ENCODE results near the gene RRAGD. TPM values are rescaled to one million over a fixed set of nuclear protein-coding genes. Genes with fewer than 3 reads are reported as not detected.

The RRAGD gene
- total and polyA plus RNA-seq, 2 experiments from 2014 or later = 11.8 to 28.1 TPM

DNA sequence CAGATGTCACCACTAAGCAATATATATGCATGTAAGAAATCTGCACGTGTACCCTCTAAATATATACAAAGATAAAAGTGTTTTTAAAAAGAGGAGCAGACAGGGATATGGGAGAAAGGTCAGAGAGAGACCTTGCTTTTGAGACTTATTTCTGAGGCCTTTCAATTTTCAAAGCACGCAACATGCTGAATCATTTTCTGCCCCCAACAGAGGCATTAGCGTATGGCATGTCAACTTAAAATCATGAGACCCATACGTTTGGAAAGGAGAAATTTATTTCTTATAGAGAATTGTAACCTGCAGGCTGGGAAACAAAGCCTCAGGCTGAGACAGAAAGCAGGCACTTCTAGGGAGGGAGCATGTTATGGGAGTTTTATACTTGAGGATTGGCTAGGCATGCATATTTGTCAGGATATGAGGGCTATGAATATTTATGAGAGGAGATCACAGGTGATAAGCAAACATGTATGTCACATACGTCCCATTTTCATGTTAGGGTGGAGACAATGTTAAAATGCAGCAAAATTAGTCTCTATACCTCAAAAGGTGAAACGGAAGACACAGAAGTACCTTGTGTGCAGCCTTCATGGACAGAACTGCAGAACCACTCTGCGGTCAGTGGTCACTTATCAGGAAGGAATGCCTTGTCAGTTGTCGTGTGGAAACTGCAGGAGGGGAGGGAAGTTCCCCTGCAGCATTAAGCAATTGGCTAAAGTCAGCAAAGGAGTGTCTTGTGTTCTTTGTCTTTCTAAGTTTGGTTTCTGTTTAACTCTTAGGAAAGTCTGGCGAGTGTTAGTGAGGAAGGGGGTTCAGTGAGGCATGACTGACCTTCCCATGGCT lies 90.7 kb downstream of the RRAGD start:
- Histone ChIP-seq H3K4me2 (peak overlapping the region; percentile 62), H2AFZ (no peak overlapping the region), H3K79me2 (peaks cover 6% of the 10 kb centered on the region), H3K9me3 (ENCODE audit: low read depth) (no peaks in the 10 kb centered on the region), H3K4me1 (ENCODE audit: insufficient read depth) (peaks cover 7% of the 10 kb centered on the region), H3K4me3 (no peak overlapping the region), H3K36me3 (replicated peaks; ENCODE audit: insufficient read depth, low read depth) (no peaks in the 10 kb centered on the region), H4K20me1 (ENCODE audit: insufficient read depth, poor library complexity, severe bottlenecking) (no peaks in the 10 kb centered on the region), H3K27me3 (no peaks in the 10 kb centered on the region), H3K9me2 (replicated peaks; ENCODE audit: insufficient read depth) (no peaks in the 10 kb centered on the region), H3K27ac (peak overlapping the region; percentile 75)
- TF ChIP-seq, protein P1, sequence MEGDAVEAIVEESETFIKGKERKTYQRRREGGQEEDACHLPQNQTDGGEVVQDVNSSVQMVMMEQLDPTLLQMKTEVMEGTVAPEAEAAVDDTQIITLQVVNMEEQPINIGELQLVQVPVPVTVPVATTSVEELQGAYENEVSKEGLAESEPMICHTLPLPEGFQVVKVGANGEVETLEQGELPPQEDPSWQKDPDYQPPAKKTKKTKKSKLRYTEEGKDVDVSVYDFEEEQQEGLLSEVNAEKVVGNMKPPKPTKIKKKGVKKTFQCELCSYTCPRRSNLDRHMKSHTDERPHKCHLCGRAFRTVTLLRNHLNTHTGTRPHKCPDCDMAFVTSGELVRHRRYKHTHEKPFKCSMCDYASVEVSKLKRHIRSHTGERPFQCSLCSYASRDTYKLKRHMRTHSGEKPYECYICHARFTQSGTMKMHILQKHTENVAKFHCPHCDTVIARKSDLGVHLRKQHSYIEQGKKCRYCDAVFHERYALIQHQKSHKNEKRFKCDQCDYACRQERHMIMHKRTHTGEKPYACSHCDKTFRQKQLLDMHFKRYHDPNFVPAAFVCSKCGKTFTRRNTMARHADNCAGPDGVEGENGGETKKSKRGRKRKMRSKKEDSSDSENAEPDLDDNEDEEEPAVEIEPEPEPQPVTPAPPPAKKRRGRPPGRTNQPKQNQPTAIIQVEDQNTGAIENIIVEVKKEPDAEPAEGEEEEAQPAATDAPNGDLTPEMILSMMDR (IDR thresholded peaks at IDR 0.05; ENCODE audit: poor library complexity) = no peak
- TF ChIP-seq EZH2 (IDR thresholded peaks at IDR 0.05; ENCODE audit: borderline replicate concordance) (no peak), EZH2phosphoT487 (IDR thresholded peaks at IDR 0.05; ENCODE audit: low read depth, severe bottlenecking, unreplicated experiment) (no peak)
- peak; percentile 45 for DNase-seq (ENCODE audit: low spot score)
- WGBS (ENCODE audit: low lambda C conversion rate, missing lambda C conversion rate) = 80% methylated on average over 9 of the region's 9 CpGs

DNA sequence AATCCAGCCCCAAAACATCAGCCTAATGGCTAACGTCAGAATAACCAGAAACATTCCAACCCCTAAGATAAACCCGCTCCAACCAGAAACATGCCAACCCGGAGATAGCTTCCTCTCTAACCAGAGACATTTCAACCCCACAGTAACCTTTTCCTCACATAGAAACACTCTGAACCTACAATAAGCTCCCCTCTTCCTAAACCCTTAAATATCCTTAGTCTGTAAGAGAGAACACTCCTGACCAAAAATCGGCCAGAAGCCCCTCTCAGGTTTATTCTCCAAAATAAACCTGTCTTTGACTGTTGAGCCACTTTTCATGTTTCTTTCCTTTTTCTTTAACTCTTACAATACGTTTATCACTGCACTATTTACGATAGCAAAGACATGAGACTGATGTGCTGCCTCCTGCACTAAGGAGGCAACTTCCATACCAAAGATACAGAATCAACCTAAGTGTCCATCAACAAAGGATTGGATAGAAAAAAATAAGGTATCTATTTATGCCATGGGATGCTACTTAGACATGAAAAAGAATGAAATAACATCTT lies 92.0 kb downstream of the RRAGD start:
- TF ChIP-seq EZH2 (IDR thresholded peaks at IDR 0.05; ENCODE audit: borderline replicate concordance) (no peak), EZH2phosphoT487 (IDR thresholded peaks at IDR 0.05; ENCODE audit: low read depth, severe bottlenecking, unreplicated experiment) (no peak)
- TF ChIP-seq, protein P1 (IDR thresholded peaks at IDR 0.05; ENCODE audit: poor library complexity) = no peak
- H2AFZ ChIP-seq = no peak overlapping the region

DNA sequence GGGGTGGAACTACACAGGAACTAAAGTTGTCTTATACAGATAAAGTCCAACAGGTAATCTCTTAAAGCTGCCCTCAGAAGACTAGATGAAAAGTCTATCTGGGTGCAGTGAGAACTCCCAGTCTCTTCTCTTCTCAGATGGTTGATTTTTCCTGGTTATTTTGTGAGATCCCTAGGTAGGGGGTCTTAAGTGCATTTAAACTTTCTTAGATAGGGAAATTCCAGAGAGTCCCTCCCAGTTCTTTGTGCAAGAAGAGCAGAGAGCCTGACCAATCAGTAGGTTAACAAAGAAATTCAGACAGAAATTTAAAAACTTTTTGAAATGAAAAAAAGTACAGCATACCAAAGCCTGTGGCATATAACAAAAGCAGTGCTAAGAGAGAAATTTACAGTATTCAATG lies 95.0 kb downstream of the RRAGD start:
- TF ChIP-seq EZH2 (IDR thresholded peaks at IDR 0.05; ENCODE audit: borderline replicate concordance) (no peak), EZH2phosphoT487 (IDR thresholded peaks at IDR 0.05; ENCODE audit: low read depth, severe bottlenecking, unreplicated experiment) (no peak)
- TF ChIP-seq, protein P1 (IDR thresholded peaks at IDR 0.05; ENCODE audit: poor library complexity) = no peak
- H3K4me2 ChIP-seq = no peak overlapping the region
- DNase-seq (ENCODE audit: low spot score) = no peak

More for the DNA sequence above, 92.0 kb downstream of the RRAGD start:
- Histone ChIP-seq H3K27ac (no peak overlapping the region), H3K36me3 (replicated peaks; ENCODE audit: insufficient read depth, low read depth) (no peaks in the 10 kb centered on the region), H3K4me1 (ENCODE audit: insufficient read depth) (peaks cover 7% of the 10 kb centered on the region), H3K27me3 (no peaks in the 10 kb centered on the region), H3K9me2 (replicated peaks; ENCODE audit: insufficient read depth) (no peaks in the 10 kb centered on the region), H3K79me2 (peaks cover 6% of the 10 kb centered on the region), H3K4me2 (no peak overlapping the region), H4K20me1 (ENCODE audit: insufficient read depth, poor library complexity, severe bottlenecking) (no peaks in the 10 kb centered on the region), H3K4me3 (no peak overlapping the region), H3K9me3 (ENCODE audit: low read depth) (no peaks in the 10 kb centered on the region)
- 94% methylated on average over 6 of the region's 6 CpGs for WGBS (ENCODE audit: low lambda C conversion rate, missing lambda C conversion rate)
- DNase-seq (ENCODE audit: low spot score) = no peak

More for the DNA sequence above, 95.0 kb downstream of the RRAGD start:
- Histone ChIP-seq H3K9me2 (replicated peaks; ENCODE audit: insufficient read depth) (no peaks in the 10 kb centered on the region), H3K4me1 (ENCODE audit: insufficient read depth) (peaks cover 13% of the 10 kb centered on the region), H3K79me2 (peaks cover 6% of the 10 kb centered on the region), H3K27me3 (no peaks in the 10 kb centered on the region), H3K36me3 (replicated peaks; ENCODE audit: insufficient read depth, low read depth) (no peaks in the 10 kb centered on the region), H2AFZ (no peak overlapping the region), H4K20me1 (ENCODE audit: insufficient read depth, poor library complexity, severe bottlenecking) (no peaks in the 10 kb centered on the region), H3K9me3 (ENCODE audit: low read depth) (no peaks in the 10 kb centered on the region), H3K4me3 (no peak overlapping the region), H3K27ac (no peak overlapping the region)

Measured in hepatocyte (in vitro differentiated cells).